ENCODE data around the gene TPCN1.

DNA sequence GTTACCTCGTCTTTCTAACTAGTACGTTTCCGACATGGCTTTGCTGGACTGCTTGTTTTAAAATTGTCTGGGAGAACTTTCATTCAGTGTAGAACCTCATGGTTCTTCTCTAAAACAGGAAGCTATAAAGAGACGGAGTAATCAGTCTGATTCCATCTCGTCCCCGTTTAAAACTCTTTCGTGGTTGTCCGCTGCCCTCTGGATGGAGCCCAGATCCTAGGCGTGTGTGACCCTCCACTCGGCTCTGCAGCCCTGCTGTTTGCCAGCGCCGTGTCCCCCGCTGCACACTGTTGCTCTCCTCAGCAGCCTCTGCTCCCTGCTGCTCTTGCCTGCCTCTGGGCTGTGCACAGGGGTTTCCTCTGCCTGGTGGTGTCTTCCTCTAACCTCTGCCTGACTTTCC is 63.5 kb downstream of the TPCN1 start:
- TF ChIP-seq POLR2A (IDR thresholded peaks at IDR 0.05): no peak
- TF ChIP-seq, protein P1, sequence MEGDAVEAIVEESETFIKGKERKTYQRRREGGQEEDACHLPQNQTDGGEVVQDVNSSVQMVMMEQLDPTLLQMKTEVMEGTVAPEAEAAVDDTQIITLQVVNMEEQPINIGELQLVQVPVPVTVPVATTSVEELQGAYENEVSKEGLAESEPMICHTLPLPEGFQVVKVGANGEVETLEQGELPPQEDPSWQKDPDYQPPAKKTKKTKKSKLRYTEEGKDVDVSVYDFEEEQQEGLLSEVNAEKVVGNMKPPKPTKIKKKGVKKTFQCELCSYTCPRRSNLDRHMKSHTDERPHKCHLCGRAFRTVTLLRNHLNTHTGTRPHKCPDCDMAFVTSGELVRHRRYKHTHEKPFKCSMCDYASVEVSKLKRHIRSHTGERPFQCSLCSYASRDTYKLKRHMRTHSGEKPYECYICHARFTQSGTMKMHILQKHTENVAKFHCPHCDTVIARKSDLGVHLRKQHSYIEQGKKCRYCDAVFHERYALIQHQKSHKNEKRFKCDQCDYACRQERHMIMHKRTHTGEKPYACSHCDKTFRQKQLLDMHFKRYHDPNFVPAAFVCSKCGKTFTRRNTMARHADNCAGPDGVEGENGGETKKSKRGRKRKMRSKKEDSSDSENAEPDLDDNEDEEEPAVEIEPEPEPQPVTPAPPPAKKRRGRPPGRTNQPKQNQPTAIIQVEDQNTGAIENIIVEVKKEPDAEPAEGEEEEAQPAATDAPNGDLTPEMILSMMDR (IDR thresholded peaks at IDR 0.05): no peak
